CD4-positive, alpha-beta T cell treated with Interleukin-6 at 100 ng/mL for 8 hours (primary cell): ENCODE measurements around the gene GNB4.

ENCODE experiments used
- DNase-seq: peaks from one replicate; pipeline ENCODE4 v3.0.0-alpha.2; 2020; ENCODE audit warnings: mixed read lengths, low spot score

GNB4 gene

DNA sequence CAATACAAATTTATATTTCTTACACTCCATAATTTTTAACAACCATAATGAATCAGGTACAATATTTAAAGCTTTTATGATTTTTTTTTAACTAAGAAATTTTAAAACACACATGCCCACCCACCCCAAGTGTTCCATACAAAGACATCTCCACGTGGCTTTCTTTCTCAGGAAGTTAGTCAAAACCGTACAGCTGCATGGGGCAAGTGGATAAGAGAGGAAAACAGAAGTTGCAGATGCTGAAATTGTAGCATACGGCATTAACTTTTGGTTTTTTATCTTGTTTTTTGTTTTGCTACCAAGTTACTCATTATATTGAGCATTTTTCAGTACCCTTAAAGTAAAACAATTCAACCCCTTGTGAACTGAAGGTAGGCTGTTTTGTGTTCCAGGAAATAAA is 14.8 kb downstream of the GNB4 start:
- DNase-seq: no peak

DNA sequence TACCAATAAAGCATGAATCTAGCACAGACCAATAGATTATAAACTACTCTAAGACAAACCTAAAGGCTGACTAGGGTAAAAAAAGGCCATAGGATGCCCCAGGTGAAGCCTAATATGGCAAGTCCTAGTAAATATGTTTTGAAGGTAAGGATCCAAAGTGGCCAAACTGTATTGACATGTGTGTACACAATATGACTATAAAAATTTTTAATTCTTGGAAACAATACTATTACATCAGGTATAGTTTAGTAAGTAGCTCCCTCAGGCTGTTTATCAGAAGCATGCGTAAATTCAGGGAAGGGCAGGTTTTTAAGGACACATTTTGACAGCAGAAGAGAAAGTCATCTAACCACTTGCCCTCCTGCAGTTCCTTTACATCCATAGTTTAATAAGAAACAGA is 18.8 kb downstream of the GNB4 start:
- no peak for DNase-seq

GRCh38 chr3:179432021-179432420 is 19.2 kb downstream of the GNB4 start:
- no peak for DNase-seq

DNA sequence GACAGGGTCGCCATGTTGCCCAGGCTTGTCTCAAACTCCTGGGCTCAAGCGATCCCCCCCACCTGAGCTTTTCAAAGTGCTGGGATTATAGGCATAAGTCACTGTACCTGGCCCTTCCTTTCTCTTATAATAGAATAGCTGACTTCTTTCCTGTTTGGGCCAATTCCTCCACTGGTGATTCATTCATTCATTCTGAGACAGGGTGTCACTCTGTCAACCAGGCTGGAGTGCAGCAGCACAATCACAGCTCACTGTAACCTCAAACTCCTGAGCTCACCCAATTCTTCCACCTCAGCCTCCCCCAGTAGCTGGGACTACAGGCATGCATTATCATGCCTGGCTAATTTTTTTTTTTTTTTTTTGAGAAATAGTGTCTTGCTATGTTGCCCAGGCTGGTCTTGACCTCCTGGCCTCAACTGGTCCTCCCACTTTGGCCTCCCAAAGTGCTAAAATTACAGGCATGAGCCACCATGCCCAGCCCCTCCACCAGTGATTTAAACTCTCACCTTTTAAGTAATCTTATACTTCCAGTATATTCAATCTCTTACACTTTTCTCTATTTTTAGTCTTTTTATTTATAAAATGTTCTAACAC is 20.9 kb downstream of the GNB4 start:
- no peak for DNase-seq

DNA sequence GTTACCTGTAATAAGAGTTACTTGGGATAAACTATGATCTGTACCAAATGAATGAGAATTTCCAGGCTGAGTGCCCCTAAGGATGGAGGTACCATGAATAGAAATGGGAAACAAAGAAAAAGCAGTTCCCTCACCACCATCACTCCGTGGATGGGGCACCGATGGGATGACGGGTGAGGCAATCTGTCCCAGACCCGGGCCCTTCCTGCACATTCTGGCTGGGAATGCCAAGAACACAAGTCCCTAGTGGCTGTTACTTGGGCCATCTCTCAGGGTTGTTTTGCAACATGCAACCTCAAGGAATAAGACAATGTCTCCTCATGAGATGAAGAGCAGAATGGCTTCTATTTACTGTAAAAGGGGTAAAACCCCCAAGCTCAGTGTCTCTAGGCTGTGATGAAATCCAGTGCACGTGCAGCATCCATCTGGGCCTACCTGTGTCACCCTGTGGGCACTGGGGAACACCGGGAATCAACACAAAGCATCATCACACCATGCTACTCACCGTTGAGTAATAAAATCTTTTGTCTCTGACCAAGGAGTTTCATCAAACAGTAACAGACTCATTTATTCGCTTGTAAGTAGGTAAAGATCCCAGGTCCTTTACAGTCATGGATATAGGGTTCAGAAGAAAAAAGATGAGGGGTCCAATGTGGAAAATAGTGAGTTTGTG is 22.3 kb downstream of the GNB4 start:
- no peak for DNase-seq

- no peak for DNase-seq
Measured at GRCh38 chr3:179425075-179425474, 26.2 kb downstream of the GNB4 start.

DNA sequence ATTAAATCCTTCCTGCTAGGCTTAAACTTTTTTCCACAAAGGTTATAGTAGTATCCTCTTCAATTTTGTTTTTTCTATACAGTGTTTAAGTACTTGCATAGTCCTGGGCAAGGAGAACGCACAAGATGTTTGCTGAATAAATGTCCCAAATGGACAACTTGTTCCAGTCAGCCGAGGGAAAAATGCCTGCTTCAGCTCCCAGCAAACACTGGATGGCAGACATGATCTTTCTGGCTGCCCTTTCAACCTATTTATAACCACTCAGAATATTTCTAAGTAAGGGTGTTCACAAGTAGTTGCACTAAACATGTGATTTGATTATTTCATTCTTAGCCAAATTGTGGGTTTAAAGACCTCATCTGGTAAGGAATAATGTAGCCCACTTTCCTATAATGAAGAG is 29.8 kb downstream of the GNB4 start:
- no peak for DNase-seq

DNA sequence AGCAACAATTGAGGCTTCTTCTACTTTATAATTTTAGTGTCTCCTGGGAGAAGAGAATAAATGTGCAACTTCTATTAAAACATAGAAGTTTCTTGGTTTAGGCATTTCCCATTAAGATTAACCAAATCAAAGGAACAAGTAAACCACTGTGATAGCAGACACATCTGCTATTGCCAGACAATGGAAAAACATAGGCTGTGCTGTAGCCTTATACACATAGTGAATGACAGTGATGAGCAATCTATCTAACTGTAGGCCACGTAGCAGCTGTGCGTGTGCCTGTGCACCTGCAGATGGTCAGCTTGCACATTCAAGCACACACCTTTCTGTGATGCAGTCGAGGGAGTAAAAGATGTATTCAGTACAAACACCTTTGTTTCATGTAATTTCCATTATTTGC is 32.7 kb downstream of the GNB4 start:
- no peak for DNase-seq

DNA sequence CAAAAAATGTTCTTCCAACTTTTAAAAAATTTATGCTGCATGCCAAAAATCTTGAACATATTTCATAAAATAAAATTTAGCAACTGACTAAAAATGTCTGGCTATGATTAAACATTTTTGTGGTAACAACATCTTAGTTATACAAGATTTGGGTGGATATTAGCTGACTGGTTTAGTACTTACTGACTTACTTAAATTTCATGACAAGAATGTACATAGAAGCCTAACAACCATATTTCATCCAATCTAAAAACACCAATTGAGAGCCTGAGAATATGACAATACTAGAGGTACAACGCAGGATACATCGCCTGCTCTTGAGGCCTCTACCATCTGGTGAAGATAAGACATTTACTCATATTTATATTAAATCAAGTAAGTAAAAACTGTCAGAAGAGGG is 34.6 kb downstream of the GNB4 start:
- no peak for DNase-seq

- no peak for DNase-seq
Measured at GRCh38 chr3:179415377-179415776, 35.9 kb downstream of the GNB4 start.

- no peak for DNase-seq
Measured at GRCh38 chr3:179414804-179415203, 36.5 kb downstream of the GNB4 start.

DNA sequence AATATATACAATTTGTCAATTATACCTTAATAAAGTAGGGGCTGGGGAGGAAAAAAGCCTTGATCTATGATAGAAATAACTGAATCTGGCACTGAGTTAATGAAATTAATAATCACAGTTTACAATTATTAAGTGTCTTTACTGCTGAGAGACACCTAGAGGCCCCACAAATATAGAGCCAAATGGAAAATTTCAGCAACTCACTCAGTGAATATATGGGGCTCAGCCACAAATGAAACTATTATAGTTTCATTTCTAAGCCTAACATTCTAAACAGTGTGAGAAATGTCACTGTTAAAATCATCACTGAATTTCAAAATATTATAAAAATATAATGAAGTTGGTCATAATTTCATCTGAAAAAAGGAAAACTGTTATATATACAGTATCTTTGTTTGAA is 40.3 kb downstream of the GNB4 start:
- no peak for DNase-seq

DNA sequence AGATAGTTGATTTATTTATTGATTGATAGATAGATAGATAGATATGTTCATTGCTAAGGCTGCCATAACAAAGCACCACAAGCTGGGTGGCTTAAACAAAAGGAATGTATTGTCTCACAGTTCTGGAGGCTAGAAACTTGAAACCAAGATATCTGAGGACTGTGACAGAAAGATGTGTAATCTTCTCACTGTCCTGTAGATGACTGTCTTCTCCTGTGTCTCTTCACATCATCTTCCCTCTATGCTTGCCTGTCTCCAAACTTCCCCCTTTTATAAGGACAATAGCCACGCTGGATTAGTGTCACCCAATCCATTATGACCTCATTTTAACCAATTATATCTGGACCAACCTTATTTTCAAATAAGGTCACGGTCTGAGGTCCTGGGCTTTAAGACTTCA is 40.9 kb downstream of the GNB4 start:
- DNase-seq: no peak

DNA sequence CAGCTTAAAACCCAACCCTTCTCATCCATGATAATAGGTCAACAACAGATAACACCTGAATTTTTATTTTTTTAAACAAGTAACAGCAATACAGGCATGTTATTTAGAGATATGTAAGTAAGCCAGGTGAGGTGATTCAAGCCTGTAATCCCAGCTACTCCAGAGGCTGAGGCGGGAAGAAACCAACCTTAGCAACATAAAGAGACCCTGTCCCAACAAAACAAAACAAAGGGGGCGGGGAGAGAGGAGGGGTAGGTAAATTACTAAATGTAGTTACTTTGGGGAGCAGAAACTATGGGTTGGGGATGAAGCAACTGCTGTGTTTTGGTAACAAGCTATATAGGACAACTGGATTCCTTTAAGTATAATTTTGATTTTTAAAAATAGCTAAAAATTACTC is 47.0 kb downstream of the GNB4 start:
- DNase-seq: no peak

DNA sequence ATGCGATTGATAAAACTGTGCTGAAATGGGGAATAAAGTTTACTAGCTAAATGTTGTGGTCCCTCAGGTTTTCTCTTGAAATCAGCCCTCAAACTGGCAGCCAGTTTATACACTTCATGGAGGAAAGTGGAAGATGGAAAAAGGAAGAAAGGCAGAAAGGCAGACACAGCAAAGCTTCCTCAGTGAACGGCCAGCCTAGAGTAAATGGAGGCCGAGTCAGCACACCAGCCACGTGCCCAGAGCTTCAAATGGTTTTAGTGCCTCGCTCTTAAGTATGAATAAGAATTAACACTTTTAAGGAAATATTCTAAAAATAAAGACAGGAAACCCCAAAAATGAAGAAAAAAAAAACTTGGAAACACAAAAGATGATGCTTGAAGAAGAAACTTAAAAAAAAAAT is 48.3 kb downstream of the GNB4 start:
- no peak for DNase-seq

DNA sequence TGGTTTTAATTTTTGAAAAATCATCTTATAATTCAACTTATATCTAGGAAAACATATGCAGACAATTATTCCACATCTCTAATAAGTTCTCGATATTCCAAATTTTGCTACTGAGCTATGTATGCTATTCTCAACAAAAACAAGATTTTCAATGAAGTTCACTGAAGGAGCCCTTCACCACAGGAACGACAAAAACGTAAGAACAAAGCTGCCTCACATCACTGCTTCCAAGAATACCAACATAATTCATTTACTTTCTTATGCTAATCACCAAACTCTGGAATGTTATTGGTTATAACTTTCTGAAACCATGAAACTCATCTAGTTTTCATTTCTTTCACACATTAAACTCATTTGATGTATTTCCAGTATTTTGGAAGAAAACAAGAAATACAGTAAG is 49.7 kb downstream of the GNB4 start:
- no peak for DNase-seq

DNA sequence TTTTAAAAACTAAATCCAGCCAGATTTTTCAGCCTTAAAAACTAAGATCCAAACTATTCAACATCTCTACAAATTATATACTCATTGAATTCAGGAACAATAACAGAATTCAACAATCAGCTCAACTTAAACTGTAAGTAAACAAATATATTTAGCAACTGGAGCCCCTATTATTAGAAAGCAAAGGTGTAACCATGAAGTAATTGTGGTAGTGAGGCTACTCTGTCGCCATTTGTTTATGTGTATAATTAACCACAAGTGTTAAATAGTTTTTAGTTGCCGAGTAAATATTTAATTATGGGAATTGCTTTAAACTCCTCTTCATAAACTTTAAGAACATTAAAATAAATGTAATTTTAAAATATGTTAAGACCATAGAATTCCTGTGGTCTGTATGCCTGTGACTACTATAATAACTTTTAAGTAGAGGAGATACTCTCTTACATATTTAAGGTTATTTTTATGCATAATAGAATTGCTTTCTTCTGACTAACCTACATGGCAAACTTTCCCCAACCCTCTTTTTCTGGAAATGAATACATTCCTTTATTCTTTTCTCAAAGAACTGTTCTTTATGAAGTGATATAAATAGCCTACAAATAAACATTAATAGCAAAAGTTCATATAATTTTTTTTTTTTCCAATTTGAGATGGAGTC is 52.6 kb downstream of the GNB4 start:
- DNase-seq: no peak

DNA sequence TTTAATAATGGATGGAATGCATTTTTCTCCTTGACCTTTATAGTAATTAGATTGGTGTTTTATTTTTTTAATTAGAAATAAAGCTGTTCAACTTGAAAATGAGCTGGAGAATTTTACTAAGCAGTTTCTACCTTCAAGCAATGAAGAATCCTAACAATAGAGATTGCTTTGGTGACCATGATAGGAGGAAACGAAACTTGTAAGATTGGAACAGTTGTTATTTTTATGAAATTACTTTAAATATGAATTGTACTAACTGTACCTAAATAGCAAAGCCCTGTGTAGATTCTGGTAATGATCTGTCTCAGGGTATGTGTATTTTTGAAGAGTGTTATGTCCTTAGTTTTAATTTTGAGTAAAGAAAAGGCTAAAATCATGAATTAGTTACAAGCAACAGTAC is 59.4 kb downstream of the GNB4 start:
- no peak for DNase-seq

- no peak for DNase-seq
Measured at GRCh38 chr3:179376474-179376873, 74.8 kb downstream of the GNB4 start.

- no peak for DNase-seq
Measured at GRCh38 chr3:179375091-179375999, 75.9 kb downstream of the GNB4 start.

GRCh38 chr3:179373938-179374337 is 77.3 kb downstream of the GNB4 start:
- no peak for DNase-seq

GRCh38 chr3:179369621-179370020 is 81.6 kb downstream of the GNB4 start:
- no peak for DNase-seq

- no peak for DNase-seq
Measured at GRCh38 chr3:179363332-179363731, 87.9 kb downstream of the GNB4 start.
